ENCODE results near the gene PITPNM1. TPM values are rescaled to one million over a fixed set of nuclear protein-coding genes. Genes with fewer than 3 reads are reported as not detected.

The PITPNM1 gene
- total RNA-seq, 4 donors from 2014 or later = 4.0 to 12.2 (median 7.7) TPM

- Histone ChIP-seq H3K4me1 (no peaks in the 10 kb centered on the region), H3K36me3 (peaks cover 0 to 22% of the 10 kb centered on the region in 2 donors), H3K4me3 (no peak overlapping the region), H3K9me3 (no peaks in the 10 kb centered on the region), H3K27ac (no peak overlapping the region), H3K27me3 (no peaks in the 10 kb centered on the region)
- in situ Hi-C loops (cut with MboI; ENCODE audit: low sequenced_read_pairs in 4 of 4) = no loop called here
- ATAC-seq (no peak), DNase-seq (no peak)
- intact Hi-C loops (cut with DNase I; ENCODE audit: low total_unique reads) = no loop called here
- TF ChIP-seq CTCF (IDR thresholded peaks at IDR 0.05 in 4 of 5, conservative IDR thresholded peaks at IDR 0.05 in 1 of 5) = no peak
- no peak for TF ChIP-seq POLR2A (IDR thresholded peaks at IDR 0.05)
Observed at GRCh38 chr11:67492069-67492727, 13.0 kb downstream of the PITPNM1 start.

GRCh38 chr11:67491276-67492068 is 13.7 kb downstream of the PITPNM1 start:
- TF ChIP-seq CTCF (IDR thresholded peaks at IDR 0.05 in 4 of 5, conservative IDR thresholded peaks at IDR 0.05 in 1 of 5) = no peak
- TF ChIP-seq POLR2A (IDR thresholded peaks at IDR 0.05) = no peak
- no peaks in the 10 kb centered on the region for H3K27me3 ChIP-seq
- in situ Hi-C loops (cut with MboI; ENCODE audit: low sequenced_read_pairs in 4 of 4) = no loop called here

GRCh38 chr11:67490727-67491065 is 14.5 kb downstream of the PITPNM1 start:
- intact Hi-C loops (cut with DNase I; ENCODE audit: low total_unique reads) = no loop called here
- Histone ChIP-seq H3K4me3 (no peak overlapping the region), H3K9me3 (no peaks in the 10 kb centered on the region), H3K36me3 (peaks cover 0 to 26% of the 10 kb centered on the region in 2 donors), H3K27me3 (no peaks in the 10 kb centered on the region), H3K4me1 (no peaks in the 10 kb centered on the region), H3K27ac (no peak overlapping the region)
- TF ChIP-seq POLR2A (IDR thresholded peaks at IDR 0.05) (no peak), CTCF (IDR thresholded peaks at IDR 0.05 in 4 of 5, conservative IDR thresholded peaks at IDR 0.05 in 1 of 5) (no peak)
- in situ Hi-C loops (cut with MboI; ENCODE audit: low sequenced_read_pairs in 4 of 4) = no loop called here
- no peak for DNase-seq
- no peak for ATAC-seq

More at GRCh38 chr11:67491276-67492068, 13.7 kb downstream of the PITPNM1 start:
- Histone ChIP-seq H3K9me3 (no peaks in the 10 kb centered on the region), H3K4me1 (no peaks in the 10 kb centered on the region), H3K4me3 (no peak overlapping the region), H3K27ac (no peak overlapping the region), H3K36me3 (peaks cover 0 to 26% of the 10 kb centered on the region in 2 donors)
- intact Hi-C loops (cut with DNase I; ENCODE audit: low total_unique reads) = no loop called here
- ATAC-seq = no peak
- no peak for DNase-seq

- no peaks in the 10 kb centered on the region for H3K4me1 ChIP-seq
- intact Hi-C loops (cut with DNase I; ENCODE audit: low total_unique reads) = no loop called here
- in situ Hi-C loops (cut with MboI; ENCODE audit: low sequenced_read_pairs in 4 of 4) = no loop called here
- no peaks in the 10 kb centered on the region for H3K27me3 ChIP-seq
- peaks cover 0 to 23% of the 10 kb centered on the region in 2 donors for H3K36me3 ChIP-seq
- ATAC-seq = no peak
- TF ChIP-seq POLR2A (IDR thresholded peaks at IDR 0.05) (no peak), CTCF (IDR thresholded peaks at IDR 0.05 in 4 of 5, conservative IDR thresholded peaks at IDR 0.05 in 1 of 5) (no peak)
- no peak for DNase-seq
- H3K27ac ChIP-seq = no peak overlapping the region
- H3K4me3 ChIP-seq = no peak overlapping the region
- H3K9me3 ChIP-seq = no peaks in the 10 kb centered on the region
Observed at GRCh38 chr11:67489885-67490726, 15.1 kb downstream of the PITPNM1 start.
